ENCODE results near the gene DIAPH2. TPM values are rescaled to one million over a fixed set of nuclear protein-coding genes. Genes with fewer than 3 reads are reported as not detected.

DIAPH2 gene
- polyA plus RNA-seq, 1 experiment = 3.1 TPM

DNA sequence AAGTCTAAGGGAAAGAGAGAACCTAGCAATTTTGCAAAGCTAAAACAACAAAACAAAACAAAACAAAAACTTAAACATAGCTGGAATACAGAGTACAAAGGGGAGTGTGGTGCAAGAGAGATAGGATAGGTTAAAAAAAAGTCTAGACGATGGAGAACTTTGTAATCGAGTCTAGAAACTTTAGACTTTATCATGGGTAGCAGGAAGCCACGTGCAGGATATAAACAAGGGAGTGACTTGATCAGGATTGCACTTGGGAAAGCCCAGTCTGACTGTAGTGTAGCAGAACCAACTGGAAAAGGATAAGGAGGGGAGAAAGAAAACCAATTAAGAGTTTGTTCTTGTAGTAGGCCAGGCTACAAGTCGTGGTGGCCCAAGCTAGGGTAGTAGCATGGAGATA lies 949.2 kb downstream of the DIAPH2 start:
- Histone ChIP-seq H3K36me3 (ENCODE audit: control insufficient read depth, insufficient read depth, low read length) (no peaks in the 10 kb centered on the region), H3K4me3 (ENCODE audit: low read depth, low read length) (no peak overlapping the region), H3K27me3 (ENCODE audit: control insufficient read depth, insufficient read depth, low read length) (no peaks in the 10 kb centered on the region)
- TF ChIP-seq, protein P1, sequence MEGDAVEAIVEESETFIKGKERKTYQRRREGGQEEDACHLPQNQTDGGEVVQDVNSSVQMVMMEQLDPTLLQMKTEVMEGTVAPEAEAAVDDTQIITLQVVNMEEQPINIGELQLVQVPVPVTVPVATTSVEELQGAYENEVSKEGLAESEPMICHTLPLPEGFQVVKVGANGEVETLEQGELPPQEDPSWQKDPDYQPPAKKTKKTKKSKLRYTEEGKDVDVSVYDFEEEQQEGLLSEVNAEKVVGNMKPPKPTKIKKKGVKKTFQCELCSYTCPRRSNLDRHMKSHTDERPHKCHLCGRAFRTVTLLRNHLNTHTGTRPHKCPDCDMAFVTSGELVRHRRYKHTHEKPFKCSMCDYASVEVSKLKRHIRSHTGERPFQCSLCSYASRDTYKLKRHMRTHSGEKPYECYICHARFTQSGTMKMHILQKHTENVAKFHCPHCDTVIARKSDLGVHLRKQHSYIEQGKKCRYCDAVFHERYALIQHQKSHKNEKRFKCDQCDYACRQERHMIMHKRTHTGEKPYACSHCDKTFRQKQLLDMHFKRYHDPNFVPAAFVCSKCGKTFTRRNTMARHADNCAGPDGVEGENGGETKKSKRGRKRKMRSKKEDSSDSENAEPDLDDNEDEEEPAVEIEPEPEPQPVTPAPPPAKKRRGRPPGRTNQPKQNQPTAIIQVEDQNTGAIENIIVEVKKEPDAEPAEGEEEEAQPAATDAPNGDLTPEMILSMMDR (IDR thresholded peaks at IDR 0.05; ENCODE audit: insufficient read depth, low read depth, low read length) = no peak
- ChIA-PET POLR2A (no interaction called here), CTCF (no interaction called here)
- no peak for DNase-seq (ENCODE audit: low read depth)

DNA sequence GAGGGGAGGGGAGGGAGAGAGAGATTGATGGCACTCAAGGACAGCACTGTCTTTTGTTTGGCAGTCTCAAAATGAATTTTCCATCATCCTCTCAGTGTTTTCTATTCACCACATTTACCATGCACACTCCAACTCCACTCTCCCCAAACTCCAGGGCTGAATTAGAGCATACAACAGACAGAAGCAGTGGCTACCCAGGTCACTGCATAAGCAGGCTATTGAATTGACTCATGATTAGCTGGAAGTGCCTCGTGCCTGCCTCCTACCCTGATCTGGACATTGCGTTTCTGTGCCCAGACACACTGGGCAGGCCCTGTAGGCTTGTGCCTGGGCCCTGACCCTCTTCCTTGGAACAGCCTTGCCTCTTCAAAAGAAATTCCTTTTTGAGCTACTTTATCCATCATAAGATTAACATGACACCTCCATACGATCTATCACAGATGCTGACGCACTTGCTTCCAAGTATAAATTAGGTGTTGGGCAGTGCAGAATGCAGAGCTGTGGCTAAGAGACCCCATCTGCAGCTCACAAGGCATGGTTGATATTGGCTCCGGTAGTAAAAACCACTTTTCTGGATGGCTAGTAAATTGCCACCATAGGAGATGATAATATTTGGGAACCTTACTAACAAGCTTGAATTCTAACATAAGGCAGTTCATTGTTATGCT lies 952.0 kb downstream of the DIAPH2 start:
- H3K36me3 ChIP-seq (ENCODE audit: control insufficient read depth, insufficient read depth, low read length) = no peaks in the 10 kb centered on the region
- CTCF ChIA-PET = no interaction called here

DNA sequence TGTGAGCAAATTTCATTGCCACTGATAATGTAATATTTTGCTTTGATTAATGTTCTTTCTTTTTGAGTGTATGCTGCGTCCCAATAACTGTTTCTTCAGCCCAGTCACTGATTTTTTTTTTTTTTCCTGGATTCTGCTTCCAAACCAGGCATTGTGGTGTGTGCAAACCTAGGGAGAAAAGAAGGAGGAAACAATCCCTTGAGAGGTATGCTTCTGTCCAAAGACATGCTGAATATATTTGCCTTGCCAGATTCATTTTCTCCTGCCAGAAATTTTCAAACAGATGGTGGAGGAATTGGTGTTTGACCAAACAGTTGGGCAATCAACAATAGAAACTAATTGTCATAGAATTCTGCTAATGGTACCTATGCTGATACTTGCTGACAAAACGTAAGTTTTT lies 952.6 kb downstream of the DIAPH2 start:
- no peak for DNase-seq (ENCODE audit: low read depth)
- Histone ChIP-seq H3K27me3 (ENCODE audit: control insufficient read depth, insufficient read depth, low read length) (no peaks in the 10 kb centered on the region), H3K36me3 (ENCODE audit: control insufficient read depth, insufficient read depth, low read length) (no peaks in the 10 kb centered on the region), H3K4me3 (ENCODE audit: low read depth, low read length) (no peak overlapping the region)
- TF ChIP-seq, protein P1 (IDR thresholded peaks at IDR 0.05; ENCODE audit: insufficient read depth, low read depth, low read length) = no peak
- POLR2A ChIA-PET = no interaction called here
- CTCF ChIA-PET = no interaction called here

More for the DNA sequence above, 952.0 kb downstream of the DIAPH2 start:
- TF ChIP-seq, protein P1 (IDR thresholded peaks at IDR 0.05; ENCODE audit: insufficient read depth, low read depth, low read length) = no peak
- DNase-seq (ENCODE audit: low read depth) = no peak
- POLR2A ChIA-PET = no interaction called here
- H3K4me3 ChIP-seq (ENCODE audit: low read depth, low read length) = no peak overlapping the region
- no peaks in the 10 kb centered on the region for H3K27me3 ChIP-seq (ENCODE audit: control insufficient read depth, insufficient read depth, low read length)

DNA sequence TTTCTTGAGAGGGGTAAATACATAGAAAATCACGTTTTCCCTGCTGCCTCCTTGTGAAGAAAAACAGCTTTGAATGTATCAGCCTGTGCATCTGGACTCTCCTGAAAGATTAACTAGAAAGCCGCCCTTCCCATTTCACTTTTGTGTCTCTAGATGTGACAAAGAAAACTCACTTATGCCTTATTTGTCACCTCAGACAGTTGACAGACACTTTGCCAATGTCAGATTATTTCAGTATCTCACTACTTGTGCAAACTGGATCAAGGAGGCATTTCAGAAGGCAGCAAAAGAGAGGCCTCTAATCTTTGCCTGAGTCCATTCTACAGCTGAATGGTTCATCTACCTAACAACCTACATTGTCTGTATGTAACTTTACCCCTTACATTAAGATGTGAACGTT lies 954.0 kb downstream of the DIAPH2 start:
- Histone ChIP-seq H3K27me3 (ENCODE audit: control insufficient read depth, insufficient read depth, low read length) (no peaks in the 10 kb centered on the region), H3K4me3 (ENCODE audit: low read depth, low read length) (no peak overlapping the region), H3K36me3 (ENCODE audit: control insufficient read depth, insufficient read depth, low read length) (no peaks in the 10 kb centered on the region)
- ChIA-PET POLR2A (no interaction called here), CTCF (no interaction called here)
- no peak for DNase-seq (ENCODE audit: low read depth)
- TF ChIP-seq, protein P1 (IDR thresholded peaks at IDR 0.05; ENCODE audit: insufficient read depth, low read depth, low read length) = no peak

DNA sequence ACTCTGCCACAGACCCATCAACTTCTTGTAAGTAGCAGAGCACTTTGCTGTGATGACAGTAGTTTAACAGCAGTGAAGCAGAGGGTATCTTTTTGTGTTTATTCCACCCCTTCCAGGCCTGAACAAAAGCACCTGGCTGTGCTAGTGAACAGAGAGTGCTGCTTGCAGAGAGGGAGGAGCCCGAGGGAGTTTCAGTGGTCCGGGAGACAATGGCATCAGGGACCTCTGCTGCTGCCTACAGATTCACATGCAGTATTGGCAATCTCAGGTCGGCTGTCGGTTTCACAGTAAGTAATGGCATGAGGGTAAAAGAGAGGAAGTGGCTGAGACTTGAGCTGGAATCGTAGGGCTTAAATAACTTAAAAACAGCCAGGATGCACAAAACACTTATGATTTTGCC lies 954.9 kb downstream of the DIAPH2 start:
- POLR2A ChIA-PET = no interaction called here
- H3K27me3 ChIP-seq (ENCODE audit: control insufficient read depth, insufficient read depth, low read length) = no peaks in the 10 kb centered on the region
- CTCF ChIA-PET = no interaction called here
- TF ChIP-seq, protein P1 (IDR thresholded peaks at IDR 0.05; ENCODE audit: insufficient read depth, low read depth, low read length) = no peak
- H3K4me3 ChIP-seq (ENCODE audit: low read depth, low read length) = no peak overlapping the region
- no peak for DNase-seq (ENCODE audit: low read depth)
- H3K36me3 ChIP-seq (ENCODE audit: control insufficient read depth, insufficient read depth, low read length) = no peaks in the 10 kb centered on the region

Small RNA genes within 50 kb of the gene (small RNA-seq; reads per million reads assigned to genes)
- not detected for gene RF00017 (ENCODE audit: insufficient read length, low read depth, low replicate concordance)
- not detected for gene RF00019 (ENCODE audit: insufficient read length, low read depth, low replicate concordance)
- not detected for gene RN7SL74P (ENCODE audit: insufficient read length, low read depth, low replicate concordance)

Other genes starting within 250 kb of the DIAPH2 start
- gene RPA4, start 199.1 kb downstream of the DIAPH2 start, polyA plus RNA-seq (2011; rRNA removed) = 0.09 TPM in 2 replicates